ENCODE data around the gene IRAK1BP1. TPM values are rescaled to one million over a fixed set of nuclear protein-coding genes. Genes with fewer than 3 reads are reported as not detected.

Gene IRAK1BP1
- total RNA-seq, 2 donors from 2014 or later: 2.3 to 2.5 TPM

Other genes starting within 250 kb of the IRAK1BP1 start
- 10 to 100 TPM; 14.6 to 17.1 TPM for gene PHIP, start 210.7 kb downstream of the IRAK1BP1 start, total RNA-seq